NCI-H2227 (cell line): ENCODE results near the gene MRPL30.
"Not testable (repeated sequence)": the region's sequence is repeated elsewhere in the genome, so short reads cannot be mapped to it uniquely, and the experiment has no call there.

ENCODE experiments used
- DNase-seq: peaks from one replicate; lab custom pipeline; 2025; ENCODE audit not compliant: unreplicated experiment; lab: John Stamatoyannopoulos, UW

Gene MRPL30

DNA sequence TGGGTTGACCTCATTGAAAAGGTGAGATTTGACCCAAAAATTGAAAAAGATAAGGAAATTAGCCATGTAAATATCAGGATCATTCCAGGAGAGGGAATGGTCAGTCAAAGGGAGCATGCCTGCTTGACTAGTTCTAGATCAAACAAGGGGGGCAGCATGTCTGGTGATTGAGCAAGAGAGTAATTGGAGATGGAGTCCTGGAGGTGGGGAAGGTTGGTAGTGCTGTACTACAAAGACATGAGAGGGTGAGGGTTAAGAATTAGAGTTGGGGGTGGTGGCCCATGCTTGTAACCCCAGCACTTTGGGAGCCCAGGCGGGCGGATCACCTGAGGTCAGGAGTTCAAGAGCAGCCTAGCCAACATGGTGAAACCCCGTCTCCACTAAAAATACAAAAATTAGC lies 2.0 kb downstream of the MRPL30 start:
- no peak for DNase-seq

DNA sequence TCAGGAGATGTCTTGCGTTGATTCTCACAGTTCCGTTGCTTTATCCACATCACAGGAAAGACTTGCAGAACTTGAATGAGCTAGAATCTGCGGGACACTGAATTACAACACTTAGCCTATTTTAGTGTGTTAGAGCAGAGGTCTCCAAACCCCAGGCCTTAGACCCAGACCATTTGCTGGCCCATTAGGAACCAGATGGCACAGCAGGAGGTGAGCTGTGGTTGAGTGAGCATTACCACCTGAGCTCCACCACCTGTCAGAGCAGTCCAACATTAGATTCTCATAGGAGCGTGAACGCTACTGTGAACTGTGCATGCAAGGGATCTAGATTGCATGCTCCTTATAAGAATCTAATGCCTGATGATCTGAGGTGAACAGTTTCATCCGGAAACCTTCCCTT lies 3.8 kb downstream of the MRPL30 start:
- no peak for DNase-seq

DNA sequence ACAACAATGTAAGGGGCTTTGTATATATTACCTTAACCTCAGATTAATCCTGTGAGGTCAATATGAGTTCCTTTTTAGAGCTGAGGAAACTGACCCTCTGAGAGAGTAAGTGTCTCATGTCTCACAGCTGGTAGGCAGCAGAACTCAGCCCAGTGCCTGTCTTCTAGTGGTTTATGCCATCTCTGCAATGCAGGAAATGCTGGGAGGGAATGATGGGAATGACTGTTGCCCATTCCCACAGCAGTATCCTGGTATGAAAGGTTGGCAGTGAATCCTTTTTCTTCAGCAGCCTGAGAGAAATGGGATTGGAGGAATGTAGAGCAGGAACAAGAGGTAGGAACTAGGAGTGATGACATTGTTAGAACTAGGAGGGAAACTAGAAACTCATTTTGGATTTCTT lies 6.0 kb downstream of the MRPL30 start:
- DNase-seq = no peak

DNA sequence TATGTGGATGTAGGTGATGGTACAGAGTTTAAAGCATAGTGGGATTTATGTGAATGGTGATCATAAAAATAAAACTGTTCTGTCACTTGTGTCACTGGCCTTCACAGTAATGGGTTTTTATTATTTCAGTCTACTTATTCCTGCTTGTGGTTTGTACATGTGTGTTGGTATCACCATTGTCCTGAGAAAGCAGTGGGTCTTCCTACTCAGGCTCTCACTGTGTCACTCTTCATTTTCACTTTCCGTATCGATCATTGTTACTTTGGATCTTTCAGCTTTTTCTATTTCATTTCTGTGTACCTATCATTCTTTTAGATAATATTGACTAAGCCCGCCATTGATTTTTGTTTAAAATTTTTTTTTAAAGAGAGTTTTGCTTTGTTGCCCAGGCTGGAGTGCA lies 7.4 kb downstream of the MRPL30 start:
- DNase-seq = no peak

DNA sequence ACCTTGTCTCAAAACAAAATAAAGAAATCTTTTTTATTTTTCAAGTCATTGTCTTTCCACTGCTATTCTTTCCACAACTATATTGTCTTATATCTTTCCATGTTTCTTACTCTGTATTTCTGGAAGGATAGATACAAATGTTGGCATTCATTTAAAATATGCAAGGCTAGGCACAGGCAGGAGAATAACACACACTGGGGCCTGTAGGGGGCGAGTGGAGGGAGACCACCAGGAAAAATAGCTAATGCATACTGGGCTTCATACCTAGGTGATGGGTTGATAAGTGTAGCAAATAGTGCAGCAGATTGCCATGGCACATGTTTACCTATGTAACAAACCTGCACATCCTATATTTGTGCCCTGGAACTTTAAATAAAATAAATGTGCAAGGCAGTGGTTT lies 9.6 kb downstream of the MRPL30 start:
- DNase-seq = no peak

DNA sequence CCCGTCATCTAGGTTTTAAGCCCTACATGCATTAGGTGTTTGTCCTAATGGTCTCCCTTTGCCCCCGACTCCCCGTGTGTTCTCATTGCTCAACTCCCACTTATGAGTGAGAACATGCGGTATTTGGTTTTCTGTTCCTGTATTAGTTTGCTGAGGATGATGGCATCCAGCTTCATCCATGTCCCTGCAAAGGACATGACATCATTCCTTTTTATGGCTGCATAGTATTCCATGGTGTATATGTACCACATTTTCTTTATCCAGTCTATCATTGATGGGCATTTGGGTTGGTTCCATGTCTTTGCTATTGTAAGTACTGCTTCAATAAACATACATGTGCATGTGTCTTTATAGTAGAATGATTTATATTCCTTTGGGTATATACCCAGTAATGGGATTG lies 11.4 kb downstream of the MRPL30 start:
- DNase-seq = not testable (repeated sequence)

DNA sequence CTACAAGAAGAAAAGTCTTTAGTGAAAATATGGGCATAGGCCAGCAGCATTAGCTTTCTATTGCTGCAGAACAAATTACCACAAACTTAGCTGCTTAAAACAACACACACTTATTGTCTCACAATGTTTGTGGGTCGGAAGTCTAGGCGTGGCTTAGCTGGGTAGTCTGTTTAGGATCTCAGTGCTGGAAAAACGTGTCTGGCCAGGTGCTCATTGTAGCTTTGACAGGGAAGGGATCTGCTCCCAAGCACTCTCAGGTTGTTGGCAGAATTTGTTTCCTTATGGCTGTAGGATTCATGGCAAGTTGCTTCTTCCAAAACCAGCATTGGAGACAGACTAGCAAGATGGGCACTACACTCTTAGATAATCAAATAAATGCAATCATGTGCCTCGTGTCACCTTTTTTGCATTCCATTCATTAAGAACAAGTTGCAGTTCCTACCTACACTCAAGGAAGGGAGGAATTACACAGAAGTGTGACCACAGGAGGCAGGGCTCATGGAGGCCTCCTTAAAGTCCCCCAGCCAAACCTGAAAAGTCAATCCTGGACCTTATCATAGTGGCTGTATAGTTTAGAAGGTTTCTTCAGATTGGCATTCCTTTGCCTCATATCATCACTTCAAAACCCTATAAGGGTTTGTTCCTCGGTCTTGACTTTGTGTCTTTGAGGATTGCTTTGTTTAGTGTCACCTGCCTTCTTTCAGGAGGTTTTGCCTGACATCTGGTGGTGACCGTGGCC lies 17.3 kb downstream of the MRPL30 start:
- no peak for DNase-seq

DNA sequence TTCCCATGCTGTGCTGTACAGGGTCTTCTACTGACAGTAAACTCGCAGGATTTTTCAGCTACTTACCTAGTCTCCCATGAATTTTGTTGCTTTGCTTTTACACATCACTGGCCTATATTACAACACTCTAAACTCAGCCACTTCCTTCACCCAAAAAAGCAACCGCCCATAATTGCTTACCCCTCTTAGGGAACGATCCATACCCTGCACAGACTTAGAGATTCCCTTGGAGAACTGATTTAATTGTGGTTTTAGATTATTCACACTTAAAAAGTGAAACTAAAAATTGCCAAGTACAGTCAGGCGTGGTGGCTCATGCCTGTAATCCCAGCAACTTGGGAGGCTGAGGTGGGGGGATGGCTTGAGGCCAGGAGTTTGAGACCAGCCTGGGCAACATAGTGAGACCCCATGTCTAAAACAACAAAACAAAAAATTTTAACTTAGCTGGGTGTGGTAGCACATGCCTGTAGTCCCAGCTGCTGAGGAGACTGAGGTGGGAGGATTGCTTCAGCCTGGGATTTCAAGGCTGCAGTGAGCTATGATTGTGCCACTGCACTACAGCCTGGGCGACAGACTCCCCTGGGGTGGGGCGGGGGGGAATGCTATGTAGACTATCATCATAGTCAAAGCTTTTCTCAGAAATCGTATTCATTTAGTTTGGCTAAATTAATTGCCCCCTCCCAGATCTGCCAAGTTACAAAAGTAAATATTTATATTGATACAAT lies 19.3 kb downstream of the MRPL30 start:
- DNase-seq = no peak

DNA sequence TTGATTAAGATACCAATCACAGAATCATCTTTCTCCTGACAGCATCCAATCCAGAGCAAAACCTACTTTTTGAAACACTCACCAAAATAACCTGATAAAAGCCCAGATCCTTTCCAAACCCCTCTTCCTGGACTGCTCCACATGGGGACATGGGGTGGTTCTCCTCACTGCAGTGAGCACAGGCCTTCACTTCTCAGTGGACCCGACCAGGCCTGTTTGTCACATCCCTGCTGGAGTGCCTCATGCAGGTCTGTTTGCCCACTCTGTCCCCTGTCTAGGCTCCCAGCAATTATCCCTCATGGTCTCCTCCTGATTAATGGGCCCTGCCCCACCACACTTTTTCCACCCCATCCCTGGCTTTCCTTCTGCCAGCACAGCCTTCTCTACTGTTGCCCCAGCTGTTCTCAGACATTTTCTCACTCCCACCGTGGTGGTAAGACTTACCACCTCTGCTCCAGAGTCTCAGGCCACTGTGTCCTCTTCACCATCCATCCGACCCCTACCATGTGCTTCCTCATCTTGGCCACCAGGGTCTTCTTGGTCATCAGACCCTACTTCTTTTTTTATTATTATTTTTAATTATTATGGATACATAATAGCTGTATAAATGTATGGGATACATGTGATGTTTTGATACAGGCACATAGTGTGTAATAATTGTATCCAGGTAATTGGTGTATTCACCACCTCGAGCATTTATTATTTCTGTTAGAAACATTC lies 21.1 kb downstream of the MRPL30 start:
- no peak for DNase-seq

DNA sequence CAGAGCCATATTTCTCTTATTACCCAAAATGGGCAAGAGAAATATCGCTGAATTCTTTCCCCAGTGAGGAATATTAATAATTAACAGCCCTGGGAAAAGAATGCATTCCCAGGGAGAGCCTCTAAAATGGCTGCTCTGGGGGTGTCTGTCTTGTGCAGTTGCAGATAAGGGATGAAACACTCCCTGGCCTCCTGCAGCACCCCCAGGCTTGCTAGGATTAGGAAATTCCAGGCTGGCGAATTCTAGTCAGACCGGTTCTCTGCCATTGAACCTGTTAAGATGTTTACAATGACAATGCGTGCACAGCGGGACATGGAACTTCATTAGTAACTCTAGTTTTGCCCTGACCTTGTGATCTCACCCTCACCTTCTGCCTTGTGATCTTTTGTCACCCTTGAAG lies 24.5 kb downstream of the MRPL30 start:
- no peak for DNase-seq

DNA sequence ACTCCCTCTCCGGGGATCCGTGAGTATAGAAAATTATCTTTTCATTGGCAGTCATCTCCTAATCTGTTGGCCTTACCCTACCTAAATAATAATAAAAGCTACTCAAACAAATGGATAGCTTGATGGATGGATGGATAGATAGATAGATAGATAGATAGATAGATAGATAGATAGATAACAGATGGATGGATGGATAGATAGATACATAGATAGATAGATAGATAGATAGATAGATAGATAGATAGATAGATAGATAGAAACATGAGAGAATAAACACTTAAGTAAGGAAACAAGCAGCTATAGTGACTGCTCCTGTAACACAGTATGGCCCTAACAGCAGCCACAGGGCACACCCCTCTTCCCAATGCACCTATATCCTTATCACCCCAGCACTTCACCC lies 35.1 kb downstream of the MRPL30 start:
- no peak for DNase-seq

DNA sequence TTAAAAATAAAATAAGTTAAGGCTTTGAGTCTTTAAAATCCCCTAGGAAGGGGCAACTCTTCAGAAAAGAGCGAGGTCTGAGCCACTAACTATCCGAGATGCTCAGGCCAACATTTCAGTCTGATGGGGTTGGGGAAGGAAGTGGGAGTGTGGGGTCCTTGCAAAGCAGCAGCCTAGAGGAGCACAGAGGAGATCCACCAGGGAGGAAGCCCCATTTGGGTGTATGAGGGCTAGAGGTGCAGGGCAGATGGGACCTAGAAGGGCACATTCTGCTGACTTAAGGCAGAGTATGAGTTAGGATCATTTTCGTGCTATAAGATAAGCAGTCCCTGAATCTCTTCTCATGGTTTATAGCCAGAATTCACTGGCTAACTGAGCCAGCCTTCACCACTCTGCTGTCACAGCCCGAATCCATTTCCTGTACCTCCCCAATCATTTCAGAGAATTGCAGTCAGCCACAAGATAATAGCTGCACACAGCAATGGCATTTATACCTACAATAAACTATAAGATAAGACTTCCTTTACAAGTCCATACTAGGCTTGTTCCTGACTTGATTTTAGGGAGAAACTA lies 37.0 kb downstream of the MRPL30 start:
- DNase-seq = no peak

DNA sequence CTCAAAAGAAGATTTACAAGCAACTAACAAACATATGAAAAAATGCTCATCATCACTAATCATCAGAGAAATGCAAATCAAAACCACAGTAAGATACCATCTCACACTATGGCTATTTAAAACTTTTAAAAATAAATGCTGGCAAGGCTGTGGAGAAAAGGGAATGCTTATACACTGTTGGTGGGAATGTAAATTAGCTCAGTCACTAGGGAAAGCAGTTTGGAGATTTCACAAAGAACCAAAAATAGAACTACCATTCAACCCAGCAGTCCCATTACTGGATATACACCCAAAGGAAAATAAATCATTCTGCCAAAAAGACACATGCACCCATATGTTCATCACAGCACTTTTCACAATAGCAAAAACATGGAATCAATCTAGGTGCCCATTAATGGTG lies 52.2 kb downstream of the MRPL30 start:
- not testable (repeated sequence) for DNase-seq

DNA sequence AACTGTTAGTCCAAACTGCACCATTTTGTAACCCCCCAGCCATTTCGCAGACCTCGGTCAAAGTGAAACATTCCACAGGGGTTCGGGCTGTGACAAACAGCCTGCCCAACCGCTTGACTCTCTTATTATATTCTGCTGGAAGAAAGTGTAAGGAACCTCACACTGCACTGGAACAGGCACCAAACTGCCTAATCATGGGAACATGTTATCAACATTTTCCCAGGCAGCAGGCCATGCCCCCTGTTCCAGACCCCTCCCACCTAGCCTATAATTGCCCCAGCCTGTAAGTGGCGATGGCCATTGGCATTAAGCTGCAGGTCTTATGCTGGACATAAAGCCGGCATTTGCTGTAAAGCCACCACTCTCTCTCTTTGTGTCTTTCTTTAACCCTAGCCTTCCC lies 57.6 kb downstream of the MRPL30 start:
- no peak for DNase-seq

DNA sequence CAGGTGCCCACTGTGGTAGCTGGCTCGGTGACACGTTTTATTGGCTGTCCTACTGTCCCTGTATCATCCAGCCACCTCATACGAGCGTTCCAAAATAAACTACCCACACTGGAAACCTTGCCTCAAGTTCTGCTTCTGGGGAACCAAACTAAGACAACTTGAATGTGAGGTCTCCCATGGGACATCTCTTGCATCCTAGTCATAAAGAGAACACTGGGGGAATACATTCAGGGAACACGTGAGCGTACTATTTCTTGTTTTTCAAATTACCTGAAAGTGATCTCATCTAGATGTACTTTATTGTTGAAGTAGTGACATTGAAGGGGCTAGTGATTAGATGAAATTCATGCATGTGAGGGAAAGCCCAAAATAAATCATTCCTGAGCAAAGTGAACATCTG lies 59.4 kb downstream of the MRPL30 start:
- no peak for DNase-seq

DNA sequence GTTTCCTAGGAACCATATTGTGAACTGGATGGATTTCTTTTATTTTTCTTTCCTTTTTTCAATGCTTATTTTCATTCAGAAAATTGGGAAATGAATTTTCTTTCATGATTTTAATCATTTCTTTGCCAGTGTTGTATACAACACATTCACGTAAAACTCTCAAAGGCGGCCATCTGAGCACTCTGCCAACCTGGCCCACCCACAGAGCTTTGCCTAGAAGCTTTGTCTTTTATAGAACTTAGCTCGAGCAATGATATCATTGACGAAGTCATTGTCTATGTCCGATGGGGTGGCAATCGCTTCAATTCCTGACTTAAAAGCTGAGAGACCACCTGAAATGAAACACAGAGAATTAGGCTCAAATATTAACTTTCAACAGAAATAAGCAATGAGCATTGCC lies 61.2 kb downstream of the MRPL30 start:
- DNase-seq = no peak
